CD14-positive monocyte (primary cell): Measurements from ENCODE around the gene JHY. TPM values are rescaled to one million over a fixed set of nuclear protein-coding genes. Genes with fewer than 3 reads are reported as not detected.

ENCODE experiments used
- DNase-seq, 3 donors: peaks; one replicate each; pipeline ENCODE4 v3.0.0-alpha.2; 2011 to 2022
- H2AFZ ChIP-seq: 2 replicates; pipeline ENCODE4 v1.6.0; 2012; ENCODE audit warnings: mild to moderate bottlenecking, low read depth, low read length, inconsistent platforms; ENCODE audit not compliant: insufficient read depth, poor library complexity, severe bottlenecking
- H3K27ac ChIP-seq, 2 donors: 1 replicate in 1 of 2; 2 replicates in 1 of 2; pipeline ENCODE4 v1.5.1; 2012 to 2013; ENCODE audit warnings: low read length in 2 of 2, control low read depth in 1 of 2, inconsistent platforms in 1 of 2, low read depth in 1 of 2, mild to moderate bottlenecking in 1 of 2
- H3K27me3 ChIP-seq, 2 donors: one replicate each; pipeline versions ENCODE4 v1.6.0 to v1.6.1; 2011 to 2013; ENCODE audit warnings: low read length in 2 of 2; ENCODE audit not compliant: control insufficient read depth in 2 of 2, insufficient read depth in 2 of 2
- H3K36me3 ChIP-seq, 2 donors: replicated peaks in 1 of 2; 1 replicate in 1 of 2; 2 replicates in 1 of 2; pipeline versions ENCODE4 v1.5.1 to v1.6.1; 2012 to 2013; ENCODE audit warnings: low read length in 2 of 2, control low read depth in 1 of 2, inconsistent platforms in 1 of 2, mild to moderate bottlenecking in 1 of 2; ENCODE audit not compliant: insufficient read depth in 2 of 2, control insufficient read depth in 1 of 2
- H3K4me1 ChIP-seq, 2 donors: 1 replicate in 1 of 2; 2 replicates in 1 of 2; pipeline versions ENCODE4 v1.5.1 to v1.6.1; 2012 to 2013; ENCODE audit warnings: low read length in 2 of 2, control low read depth in 1 of 2, inconsistent platforms in 1 of 2, mild to moderate bottlenecking in 1 of 2, moderate library complexity in 1 of 2; ENCODE audit not compliant: insufficient read depth in 2 of 2, control insufficient read depth in 1 of 2
- H3K4me2 ChIP-seq: replicated peaks from 2 replicates; pipeline ENCODE3; 2012; ENCODE audit warnings: low read length, moderate library complexity, mild to moderate bottlenecking; ENCODE audit not compliant: poor library complexity, severe bottlenecking; ENCODE audit errors: extremely low read depth
- H3K4me3 ChIP-seq, 3 experiments: fragments of 200-600 bp in 1 of 3; sonication (generic) in 1 of 3; replicated peaks in 1 of 3; 1 replicate in 2 of 3; 2 replicates in 1 of 3; pipeline ENCODE4 v1.5.1; 2011 to 2013; ENCODE audit warnings: low read length in 3 of 3, mild to moderate bottlenecking in 3 of 3, control low read depth in 2 of 3, low read depth in 2 of 3, inconsistent platforms in 1 of 3, moderate library complexity in 1 of 3
- H3K79me2 ChIP-seq: 2 replicates; pipeline ENCODE4 v1.6.0; 2012; ENCODE audit warnings: mild to moderate bottlenecking, control low read depth, inconsistent platforms, low read length, moderate library complexity; ENCODE audit not compliant: insufficient read depth
- H3K9ac ChIP-seq: 2 replicates; pipeline ENCODE4 v1.6.0; 2017; ENCODE audit warnings: low read length, mild to moderate bottlenecking; ENCODE audit not compliant: insufficient read depth, poor library complexity, severe bottlenecking
- H3K9me3 ChIP-seq, 2 donors: replicated peaks in 1 of 2; 1 replicate in 1 of 2; 2 replicates in 1 of 2; pipeline versions ENCODE4 v1.5.1 to v1.6.1; 2012 to 2013; ENCODE audit warnings: low read length in 2 of 2, control low read depth in 1 of 2; ENCODE audit not compliant: control insufficient read depth in 1 of 2, insufficient read depth in 1 of 2
- H4K20me1 ChIP-seq: 2 replicates; pipeline ENCODE4 v1.6.0; 2012; ENCODE audit warnings: mild to moderate bottlenecking, low read length, control low read depth, moderate library complexity; ENCODE audit not compliant: insufficient read depth
- H3K27ac Mint-ChIP-seq, 7 donors: one replicate each; pipeline ENCODE4 v1.8.0; 2020; ENCODE audit warnings: mild to moderate bottlenecking in 7 of 7, mixed read lengths in 7 of 7, moderate library complexity in 6 of 7, inconsistent platforms in 2 of 7
- H3K27me3 Mint-ChIP-seq, 3 donors: one replicate each; pipeline ENCODE4 v1.8.0; 2021 to 2022; ENCODE audit warnings: low read depth in 3 of 3, mild to moderate bottlenecking in 3 of 3, mixed read lengths in 3 of 3, moderate library complexity in 3 of 3, inconsistent platforms in 1 of 3
- H3K36me3 Mint-ChIP-seq, 2 donors: one replicate each; pipeline ENCODE4 v1.8.0; 2020; ENCODE audit warnings: mixed read lengths in 2 of 2, inconsistent platforms in 1 of 2, mild to moderate bottlenecking in 1 of 2
- H3K4me1 Mint-ChIP-seq: one replicate; pipeline ENCODE4 v1.8.0; 2020; ENCODE audit warnings: mild to moderate bottlenecking, mixed read lengths
- H3K4me3 Mint-ChIP-seq, 2 donors: one replicate each; pipeline ENCODE4 v1.8.0; 2020; ENCODE audit warnings: mild to moderate bottlenecking in 2 of 2, mixed read lengths in 2 of 2, moderate library complexity in 1 of 2
- H3K9me3 Mint-ChIP-seq, 7 donors: one replicate each; pipeline ENCODE4 v1.8.0; 2020 to 2022; ENCODE audit warnings: mixed read lengths in 7 of 7, mild to moderate bottlenecking in 6 of 7, moderate library complexity in 6 of 7, inconsistent platforms in 2 of 7
- CTCF ChIP-seq: fragments of 200-600 bp; IDR thresholded peaks from one replicate; pipeline ENCODE4 v1.8.0; 2022; ENCODE audit warnings: antibody characterized with exemption, mild to moderate bottlenecking
- WGBS: methylation state at CpG from one replicate; pipeline ENCODE4 v1.1.5; 2013; ENCODE audit warnings: missing lambda C conversion rate; ENCODE audit not compliant: insufficient coverage; 5-methylcytosine and 5-hydroxymethylcytosine counted together
- intact Hi-C, 2 donors: fragments of 100-400 bp; cut with micrococcal nuclease; formaldehyde crosslinking; loops; one replicate each; pipeline versions ENCODE4 v1.15.0 to v1.15.1; 2023
- polyA plus RNA-seq, 3 donors: library from polyadenylated mRNA; depleted of rRNA in 1 of 3; unstranded in 2 of 3; stranded (reverse) in 1 of 3; fragments of 300-500 nt in 2 of 3; fragments of >200 nt in 1 of 3; fragmentation: Illumina TruSeq in 2 of 3; gene quantifications; 1 replicate in 2 of 3; 2 replicates in 1 of 3; pipeline ENCODE4 v1.2.3, GENCODE V29; 2012 to 2021

Gene JHY
- polyA plus RNA-seq, 3 donors: 0.68 to 0.91 (median 0.89) TPM

- peaks cover 0 to 52% of the 10 kb centered on the region in 2 donors for H3K9me3 ChIP-seq
- Mint-ChIP-seq H3K4me3 (peak overlapping the region in 1 of 2 donors; percentile 85), H3K36me3 (peaks cover 6 to 10% of the 10 kb centered on the region in 2 donors), H3K27me3 (peaks cover 90 to 98% (median 95%) of the 10 kb centered on the region in 3 donors), H3K9me3 (peaks cover 4 to 36% (median 17%) of the 10 kb centered on the region in 7 donors), H3K27ac (no peak overlapping the region), H3K4me1 (peaks cover 8% of the 10 kb centered on the region)
- H2AFZ ChIP-seq: no peak overlapping the region
- H3K36me3 ChIP-seq: no peaks in the 10 kb centered on the region
- 6% methylated on average over 35 of the region's 50 CpGs for WGBS
- no peak for DNase-seq
- no peaks in the 10 kb centered on the region for H3K4me1 ChIP-seq
- H4K20me1 ChIP-seq: no peaks in the 10 kb centered on the region
- intact Hi-C loops: no loop called here
- H3K9ac ChIP-seq: no peak overlapping the region
- H3K4me2 ChIP-seq: no peak overlapping the region
- TF ChIP-seq CTCF: no peak
- H3K27ac ChIP-seq: no peak overlapping the region
- no peaks in the 10 kb centered on the region for H3K79me2 ChIP-seq
- peaks cover 91 to 99% of the 10 kb centered on the region in 2 donors for H3K27me3 ChIP-seq
- H3K4me3 ChIP-seq: no peak overlapping the region
These were observed 95.1 kb downstream of the JHY start for GRCh38 chr11:122977470-122978298.

- Mint-ChIP-seq H3K36me3 (peaks cover 6 to 14% of the 10 kb centered on the region in 2 donors), H3K9me3 (peaks cover 4 to 40% (median 17%) of the 10 kb centered on the region in 7 donors), H3K4me1 (peaks cover 8% of the 10 kb centered on the region), H3K4me3 (peak overlapping the region in 1 of 2 donors; percentile 85), H3K27me3 (peaks cover 96 to 98% (median 97%) of the 10 kb centered on the region in 3 donors), H3K27ac (no peak overlapping the region)
- intact Hi-C loops: no loop called here
- TF ChIP-seq CTCF: no peak
- H3K36me3 ChIP-seq: no peaks in the 10 kb centered on the region
- H3K4me2 ChIP-seq: no peak overlapping the region
- H3K79me2 ChIP-seq: no peaks in the 10 kb centered on the region
- 17% methylated on average over 1 of the region's 7 CpGs for WGBS
- H4K20me1 ChIP-seq: no peaks in the 10 kb centered on the region
- H2AFZ ChIP-seq: no peak overlapping the region
- H3K27ac ChIP-seq: no peak overlapping the region
- H3K4me1 ChIP-seq: no peaks in the 10 kb centered on the region
- no peak for DNase-seq
- no peak overlapping the region for H3K4me3 ChIP-seq
- H3K9me3 ChIP-seq: peaks cover 0 to 57% of the 10 kb centered on the region in 2 donors
- no peak overlapping the region for H3K9ac ChIP-seq
- peaks cover 93 to 100% of the 10 kb centered on the region in 2 donors for H3K27me3 ChIP-seq
These were observed 95.7 kb downstream of the JHY start for GRCh38 chr11:122978299-122978620.
